CD4-positive, alpha-beta T cell (primary cell): ENCODE data around the gene AMT. TPM values are rescaled to one million over a fixed set of nuclear protein-coding genes. Genes with fewer than 3 reads are reported as not detected.

Experiments
- ATAC-seq: fragments of 200-7000 bp; cut with Tn5 transposase; one replicate; pipeline ENCODE4 v1.10.0; 2022; ENCODE audit warnings: mild to moderate bottlenecking; ENCODE audit not compliant: poor library complexity
- CTCF ChIA-PET: fragments of 350-600 bp; sonication (Branson Sonifier 250); formaldehyde crosslinking; loops from one replicate; lab custom pipeline; 2021; ENCODE audit warnings: antibody characterized with exemption, inconsistent platforms; lab: Charles Lee
- POLR2A ChIA-PET: fragments of 350-600 bp; sonication (Branson Sonifier 250); formaldehyde crosslinking; loops from one replicate; lab custom pipeline; 2021; ENCODE audit warnings: antibody characterized with exemption, inconsistent platforms; lab: Charles Lee
- DNase-seq, 14 experiments: peaks; one replicate each; pipeline ENCODE4 v3.0.0-alpha.2; 2013 to 2020; ENCODE audit warnings: mixed read lengths in 2 of 14
- H3K27ac ChIP-seq, 2 donors: one replicate each; pipeline versions ENCODE4 v1.5.1 to v1.7.0; 2013; ENCODE audit warnings: low read length in 2 of 2, low read depth in 1 of 2, mild to moderate bottlenecking in 1 of 2
- H3K27me3 ChIP-seq, 2 experiments: 1 replicate in 1 of 2; 2 replicates in 1 of 2; pipeline versions ENCODE4 v1.6.1 to v1.7.0; 2013; ENCODE audit warnings: low read length in 2 of 2, control low read depth in 1 of 2, mild to moderate bottlenecking in 1 of 2, moderate library complexity in 1 of 2; ENCODE audit not compliant: insufficient read depth in 2 of 2, control insufficient read depth in 1 of 2
- H3K36me3 ChIP-seq: one replicate; pipeline ENCODE4 v1.6.1; 2013; ENCODE audit warnings: low read length, control low read depth; ENCODE audit not compliant: insufficient read depth
- H3K4me1 ChIP-seq: one replicate; pipeline ENCODE4 v1.6.1; 2013; ENCODE audit warnings: low read length, control low read depth; ENCODE audit not compliant: insufficient read depth
- H3K4me3 ChIP-seq: one replicate; pipeline ENCODE4 v1.5.1; 2013; ENCODE audit warnings: mild to moderate bottlenecking, low read length, moderate library complexity
- H3K9me3 ChIP-seq, 2 experiments: 1 replicate in 1 of 2; 2 replicates in 1 of 2; pipeline versions ENCODE4 v1.6.1 to v1.7.0; 2013; ENCODE audit warnings: low read length in 2 of 2, mild to moderate bottlenecking in 2 of 2, control low read depth in 1 of 2, moderate library complexity in 1 of 2; ENCODE audit not compliant: control insufficient read depth in 1 of 2, insufficient read depth in 1 of 2
- H3K27ac Mint-ChIP-seq: one replicate; pipeline ENCODE4 v1.8.0; 2020; ENCODE audit warnings: mixed read lengths
- H3K27me3 Mint-ChIP-seq: one replicate; pipeline ENCODE4 v1.8.0; 2021; ENCODE audit warnings: mixed read lengths
- H3K36me3 Mint-ChIP-seq: one replicate; pipeline ENCODE4 v1.8.0; 2021; ENCODE audit warnings: low read depth, mixed read lengths
- H3K4me1 Mint-ChIP-seq: one replicate; pipeline ENCODE4 v1.8.0; 2021; ENCODE audit warnings: low read depth, mixed read lengths
- H3K4me3 Mint-ChIP-seq: one replicate; pipeline ENCODE4 v1.8.0; 2020; ENCODE audit warnings: mild to moderate bottlenecking, mixed read lengths
- H3K9me3 Mint-ChIP-seq: one replicate; pipeline ENCODE4 v1.8.0; 2020; ENCODE audit warnings: mixed read lengths
- CTCF ChIP-seq: fragments of 200-600 bp; IDR thresholded peaks from one replicate; pipeline ENCODE4 v1.8.0; 2022; ENCODE audit warnings: antibody characterized with exemption, mild to moderate bottlenecking
- intact Hi-C, 2 experiments: fragments of 100-400 bp; cut with DNase I in 1 of 2; cut with micrococcal nuclease in 1 of 2; formaldehyde crosslinking; loops; one replicate each; pipeline versions ENCODE4 v1.15.1 to v1.9.0; 2023 to 2025; cut with DNase I, micrococcal nuclease
- total RNA-seq, 174 experiments: library from RNA in 2 of 174; stranded (reverse) in 2 of 174; gene quantifications; one replicate each; pipeline ENCODE4 v1.2.3 and lab custom pipeline; 2021 to 2026

The AMT gene
- total RNA-seq, 2 experiments from 2014 or later = 10.5 to 12.7 TPM

- no peaks in the 10 kb centered on the region for H3K36me3 ChIP-seq
- H3K27ac ChIP-seq = no peak overlapping the region
- intact Hi-C loops = no loop called here
- Mint-ChIP-seq H3K27me3 (no peaks in the 10 kb centered on the region), H3K27ac (no peak overlapping the region), H3K9me3 (no peaks in the 10 kb centered on the region), H3K4me3 (no peak overlapping the region), H3K4me1 (no peaks in the 10 kb centered on the region), H3K36me3 (no peaks in the 10 kb centered on the region)
- no peaks in the 10 kb centered on the region for H3K4me1 ChIP-seq
- ATAC-seq (no peak), DNase-seq (no peak)
- ChIA-PET POLR2A (no interaction called here), CTCF (interaction anchor here (1.5 kb wide), 1 partner anchor 12 kb away, joined by 3 read pairs; no protein-coding TSS in a partner anchor)
- TF ChIP-seq CTCF = no peak
- H3K27me3 ChIP-seq = no peaks in the 10 kb centered on the region
- H3K9me3 ChIP-seq = no peaks in the 10 kb centered on the region
- no peak overlapping the region for H3K4me3 ChIP-seq
Measured at GRCh38 chr3:49460956-49461355, 38.7 kb upstream of the AMT start.

DNA sequence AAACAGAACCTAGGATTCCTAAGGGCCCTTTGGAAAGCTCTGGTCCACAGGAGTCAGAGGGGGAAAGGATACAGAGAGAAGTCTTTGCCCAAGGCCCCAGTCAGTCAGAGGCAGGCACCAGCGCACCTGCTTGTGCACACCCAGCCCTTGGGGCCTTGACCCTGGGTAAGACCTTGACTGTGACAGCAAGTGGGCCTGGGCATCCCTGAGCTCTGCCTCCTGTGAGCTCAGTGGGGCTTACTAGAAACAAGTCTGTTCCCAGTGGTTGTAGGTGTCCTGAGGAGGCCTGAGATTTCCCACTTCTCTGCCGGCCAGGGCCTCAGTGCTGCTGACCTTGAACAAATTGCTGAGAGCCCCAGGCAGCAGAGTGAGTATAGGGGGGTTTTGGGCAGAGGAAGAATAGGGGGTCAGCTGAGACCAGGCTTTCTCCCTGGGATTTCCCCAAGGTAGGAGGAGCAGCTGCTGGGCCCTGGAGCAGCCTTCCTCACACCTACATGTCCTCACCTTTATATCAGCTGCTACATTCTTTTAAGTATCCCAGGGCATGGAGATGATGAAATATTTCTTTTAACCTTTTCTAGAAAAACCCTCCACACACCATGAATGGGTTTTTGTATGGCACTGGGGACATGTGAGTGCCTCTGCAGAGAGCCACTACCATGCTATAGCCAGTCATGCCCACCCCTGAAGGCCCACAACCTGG, 38.1 kb upstream of the AMT start:
- Histone ChIP-seq H3K27ac (no peak overlapping the region), H3K36me3 (no peaks in the 10 kb centered on the region), H3K4me3 (no peak overlapping the region), H3K4me1 (no peaks in the 10 kb centered on the region), H3K27me3 (no peaks in the 10 kb centered on the region), H3K9me3 (no peaks in the 10 kb centered on the region)
- no peak overlapping the region for H3K27ac Mint-ChIP-seq
- TF ChIP-seq CTCF = no peak
- H3K4me3 Mint-ChIP-seq = no peak overlapping the region
- H3K4me1 Mint-ChIP-seq = no peaks in the 10 kb centered on the region
- POLR2A ChIA-PET = no interaction called here
- CTCF ChIA-PET = interaction anchor here (1.5 kb wide), 1 partner anchor 11 kb away, joined by 3 read pairs; no protein-coding TSS in a partner anchor
- H3K9me3 Mint-ChIP-seq = no peaks in the 10 kb centered on the region
- no peaks in the 10 kb centered on the region for H3K36me3 Mint-ChIP-seq
- no peaks in the 10 kb centered on the region for H3K27me3 Mint-ChIP-seq
- DNase-seq (no peak), ATAC-seq (no peak)
- intact Hi-C loops = no loop called here

DNA sequence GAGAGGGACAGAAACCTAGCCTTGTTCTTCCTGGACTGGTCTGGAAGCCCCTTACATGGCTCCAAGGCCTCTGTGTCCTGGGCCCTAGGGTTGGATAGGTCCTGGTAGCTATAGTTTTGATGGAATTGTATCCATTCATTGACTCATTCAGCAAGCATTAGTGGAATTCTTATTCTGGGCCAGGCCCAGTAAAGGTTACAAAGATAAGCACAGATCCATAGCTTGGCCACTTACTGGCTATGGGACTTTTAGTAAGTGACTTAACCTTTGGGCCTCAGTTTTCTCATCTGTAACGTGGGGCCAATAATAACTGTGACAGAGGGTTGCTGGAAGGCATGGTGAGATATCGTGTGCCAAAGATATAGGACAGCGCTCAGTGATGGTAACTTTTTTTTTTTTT, 34.2 kb upstream of the AMT start:
- no peaks in the 10 kb centered on the region for H3K36me3 Mint-ChIP-seq
- intact Hi-C loops = no loop called here
- H3K27ac ChIP-seq = no peak overlapping the region
- no peak overlapping the region for H3K4me3 Mint-ChIP-seq
- H3K36me3 ChIP-seq = no peaks in the 10 kb centered on the region
- H3K4me3 ChIP-seq = no peak overlapping the region
- no peaks in the 10 kb centered on the region for H3K9me3 Mint-ChIP-seq
- ChIA-PET CTCF (no interaction called here), POLR2A (no interaction called here)
- H3K27me3 Mint-ChIP-seq = no peaks in the 10 kb centered on the region
- H3K4me1 ChIP-seq = no peaks in the 10 kb centered on the region
- ATAC-seq = no peak
- no peaks in the 10 kb centered on the region for H3K4me1 Mint-ChIP-seq
- DNase-seq = no peak
- no peak overlapping the region for H3K27ac Mint-ChIP-seq
- TF ChIP-seq CTCF = no peak
- H3K9me3 ChIP-seq = no peaks in the 10 kb centered on the region
- H3K27me3 ChIP-seq = no peaks in the 10 kb centered on the region
